DOHH2 (cell line): ENCODE measurements around the gene PCDHA2.

ENCODE experiments used
- EZH2phosphoT487 ChIP-seq: fragments of 200-600 bp; sonication (generic); IDR thresholded peaks from 2 replicates; pipeline ENCODE4 v1.6.1; 2017; ENCODE audit warnings: borderline replicate concordance, mild to moderate bottlenecking, antibody characterized with exemption, low read length, moderate library complexity, mixed read lengths
- TF ChIP-seq, protein P1 (sequence below): fragments of 200-600 bp; sonication (generic); IDR thresholded peaks from one replicate; pipeline ENCODE4 v1.5.1; 2014; ENCODE audit warnings: antibody characterized with exemption, mild to moderate bottlenecking, low read depth, low read length; ENCODE audit not compliant: poor library complexity, severe bottlenecking

DNA sequence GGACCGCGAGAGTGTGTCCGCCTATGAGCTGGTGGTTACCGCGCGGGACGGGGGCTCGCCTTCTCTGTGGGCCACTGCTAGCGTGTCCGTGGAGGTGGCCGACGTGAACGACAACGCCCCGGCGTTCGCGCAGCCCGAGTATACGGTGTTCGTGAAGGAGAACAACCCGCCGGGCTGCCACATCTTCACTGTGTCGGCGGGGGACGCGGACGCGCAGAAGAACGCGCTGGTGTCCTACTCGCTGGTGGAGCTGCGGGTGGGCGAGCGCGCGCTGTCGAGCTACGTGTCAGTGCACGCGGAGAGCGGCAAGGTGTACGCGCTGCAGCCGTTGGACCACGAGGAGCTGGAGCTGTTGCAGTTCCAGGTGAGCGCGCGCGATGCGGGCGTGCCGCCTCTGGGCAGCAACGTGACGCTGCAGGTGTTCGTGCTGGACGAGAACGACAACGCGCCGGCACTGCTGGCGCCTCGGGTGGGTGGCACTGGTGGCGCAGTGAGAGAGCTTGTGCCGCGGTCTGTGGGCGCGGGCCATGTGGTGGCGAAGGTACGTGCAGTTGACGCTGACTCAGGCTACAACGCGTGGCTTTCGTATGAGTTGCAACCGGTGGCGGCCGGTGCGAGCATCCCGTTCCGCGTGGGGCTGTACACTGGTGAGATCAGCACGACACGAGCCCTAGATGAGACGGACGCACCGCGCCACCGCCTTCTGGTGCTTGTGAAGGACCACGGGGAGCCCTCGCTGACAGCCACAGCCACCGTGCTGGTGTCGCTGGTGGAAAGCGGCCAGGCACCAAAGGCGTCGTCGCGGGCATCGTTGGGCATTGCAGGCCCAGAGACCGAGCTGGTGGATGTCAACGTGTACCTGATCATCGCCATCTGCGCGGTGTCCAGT, 41.2 kb downstream of the PCDHA2 start:
- TF ChIP-seq, protein P1, sequence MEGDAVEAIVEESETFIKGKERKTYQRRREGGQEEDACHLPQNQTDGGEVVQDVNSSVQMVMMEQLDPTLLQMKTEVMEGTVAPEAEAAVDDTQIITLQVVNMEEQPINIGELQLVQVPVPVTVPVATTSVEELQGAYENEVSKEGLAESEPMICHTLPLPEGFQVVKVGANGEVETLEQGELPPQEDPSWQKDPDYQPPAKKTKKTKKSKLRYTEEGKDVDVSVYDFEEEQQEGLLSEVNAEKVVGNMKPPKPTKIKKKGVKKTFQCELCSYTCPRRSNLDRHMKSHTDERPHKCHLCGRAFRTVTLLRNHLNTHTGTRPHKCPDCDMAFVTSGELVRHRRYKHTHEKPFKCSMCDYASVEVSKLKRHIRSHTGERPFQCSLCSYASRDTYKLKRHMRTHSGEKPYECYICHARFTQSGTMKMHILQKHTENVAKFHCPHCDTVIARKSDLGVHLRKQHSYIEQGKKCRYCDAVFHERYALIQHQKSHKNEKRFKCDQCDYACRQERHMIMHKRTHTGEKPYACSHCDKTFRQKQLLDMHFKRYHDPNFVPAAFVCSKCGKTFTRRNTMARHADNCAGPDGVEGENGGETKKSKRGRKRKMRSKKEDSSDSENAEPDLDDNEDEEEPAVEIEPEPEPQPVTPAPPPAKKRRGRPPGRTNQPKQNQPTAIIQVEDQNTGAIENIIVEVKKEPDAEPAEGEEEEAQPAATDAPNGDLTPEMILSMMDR = no peak
- TF ChIP-seq EZH2phosphoT487 = no peak
